SJSA1 (cell line): ENCODE data around the gene NDEL1. TPM values are rescaled to one million over a fixed set of nuclear protein-coding genes. Genes with fewer than 3 reads are reported as not detected.

Experiments used
- DNase-seq, 2 experiments: peaks; one replicate each; pipeline ENCODE4 v3.0.0-alpha.2; 2015 to 2020; ENCODE audit warnings: low spot score in 2 of 2, low read depth in 1 of 2
- H3K27ac ChIP-seq: fragments of 250-450 bp; sonication (Bioruptor Pico); 2 replicates; pipeline ENCODE4 v1.5.1; 2020; ENCODE audit warnings: mild to moderate bottlenecking, moderate library complexity
- H3K27me3 ChIP-seq: fragments of 250-450 bp; sonication (Bioruptor Pico); replicated peaks from 2 replicates; pipeline ENCODE4 v1.5.1; 2020; ENCODE audit warnings: mild to moderate bottlenecking, moderate library complexity
- H3K36me3 ChIP-seq: fragments of 250-450 bp; sonication (Bioruptor Pico); 2 replicates; pipeline ENCODE4 v1.5.1; 2020; ENCODE audit warnings: mild to moderate bottlenecking
- H3K4me1 ChIP-seq: fragments of 250-450 bp; sonication (Bioruptor Pico); replicated peaks from 2 replicates; pipeline ENCODE4 v1.6.1; 2021; ENCODE audit warnings: mild to moderate bottlenecking
- H3K4me3 ChIP-seq: fragments of 250-450 bp; sonication (Bioruptor Pico); 2 replicates; pipeline ENCODE4 v1.5.1; 2020; ENCODE audit warnings: mild to moderate bottlenecking
- H3K9me3 ChIP-seq: fragments of 250-450 bp; sonication (Bioruptor Pico); replicated peaks from 2 replicates; pipeline ENCODE4 v1.5.1; 2020; ENCODE audit warnings: mild to moderate bottlenecking
- total RNA-seq: library from RNA; depleted of rRNA; stranded (reverse); fragments of >200 nt; shearing (Covaris generic); gene quantifications from 2 replicates; pipeline ENCODE4 v1.2.3, GENCODE V29; 2014

Gene NDEL1
- total RNA-seq, 1 experiment from 2014 or later: 49.7 TPM

GRCh38 chr17:8468980-8469379 lies 33.3 kb downstream of the NDEL1 start:
- H3K27ac ChIP-seq: no peak overlapping the region
- peaks cover 83% of the 10 kb centered on the region for H3K36me3 ChIP-seq

DNA sequence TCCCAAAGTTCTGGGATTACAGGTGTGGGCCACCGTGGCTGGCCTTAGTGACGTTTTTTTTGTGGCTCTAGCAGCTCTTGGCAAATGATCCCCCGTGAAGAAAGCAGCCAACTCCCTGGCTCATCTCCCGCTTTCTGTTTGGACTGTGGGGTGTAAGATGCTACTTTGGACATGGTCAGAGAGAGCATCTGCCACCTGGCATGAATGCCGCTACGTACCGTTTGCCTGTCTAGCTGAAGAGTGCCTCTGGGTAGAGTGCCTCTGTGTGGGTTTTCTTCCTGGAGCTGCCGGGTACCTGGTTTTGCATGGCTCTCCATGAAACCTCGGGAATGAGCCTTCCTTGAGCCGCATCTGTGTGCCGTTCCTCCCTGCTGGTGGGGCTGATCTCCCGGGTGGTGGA lies 34.3 kb downstream of the NDEL1 start:
- Histone ChIP-seq H3K9me3 (no peaks in the 10 kb centered on the region), H3K27ac (no peak overlapping the region), H3K36me3 (peaks cover 83% of the 10 kb centered on the region), H3K4me3 (no peak overlapping the region), H3K27me3 (no peaks in the 10 kb centered on the region), H3K4me1 (peaks cover 14% of the 10 kb centered on the region)
- no peak for DNase-seq

More at GRCh38 chr17:8468980-8469379, 33.3 kb downstream of the NDEL1 start:
- no peak for DNase-seq
- H3K4me3 ChIP-seq: no peak overlapping the region
- no peaks in the 10 kb centered on the region for H3K27me3 ChIP-seq
- H3K9me3 ChIP-seq: no peaks in the 10 kb centered on the region
- H3K4me1 ChIP-seq: peaks cover 14% of the 10 kb centered on the region

DNA sequence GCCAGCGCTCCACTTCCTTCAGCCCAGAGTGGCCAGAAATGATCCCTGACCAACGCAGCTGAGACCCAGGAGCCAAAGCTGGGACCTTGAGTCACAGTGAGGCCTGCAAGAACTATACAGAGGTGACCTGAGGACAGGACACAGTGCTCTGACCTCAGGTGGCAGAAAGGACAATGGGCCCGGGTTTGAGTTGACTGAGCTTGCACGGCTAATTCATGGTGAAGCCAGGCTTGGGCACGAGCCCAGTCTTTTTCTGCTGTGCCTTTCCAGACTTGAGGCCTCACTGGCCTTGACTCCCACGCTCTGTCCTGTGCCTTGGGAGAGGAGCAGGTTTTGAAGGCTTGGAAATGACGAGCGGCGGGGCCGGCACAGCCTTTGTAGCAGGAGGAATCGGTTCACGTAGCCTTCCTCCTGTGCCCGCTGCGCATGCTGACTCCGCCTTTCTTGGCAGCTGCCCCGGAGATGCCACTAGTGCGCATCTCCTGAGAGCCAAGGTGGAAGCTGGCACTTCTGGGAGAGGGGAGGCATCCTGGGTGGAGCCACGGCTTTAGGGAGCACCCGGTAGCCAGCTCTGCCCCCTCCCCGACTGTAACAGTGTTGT lies 34.9 kb downstream of the NDEL1 start:
- no peaks in the 10 kb centered on the region for H3K9me3 ChIP-seq
- no peak overlapping the region for H3K4me3 ChIP-seq
- no peak overlapping the region for H3K27ac ChIP-seq
- H3K4me1 ChIP-seq: peaks cover 14% of the 10 kb centered on the region
- peaks cover 89% of the 10 kb centered on the region for H3K36me3 ChIP-seq
- no peaks in the 10 kb centered on the region for H3K27me3 ChIP-seq
- no peak for DNase-seq

DNA sequence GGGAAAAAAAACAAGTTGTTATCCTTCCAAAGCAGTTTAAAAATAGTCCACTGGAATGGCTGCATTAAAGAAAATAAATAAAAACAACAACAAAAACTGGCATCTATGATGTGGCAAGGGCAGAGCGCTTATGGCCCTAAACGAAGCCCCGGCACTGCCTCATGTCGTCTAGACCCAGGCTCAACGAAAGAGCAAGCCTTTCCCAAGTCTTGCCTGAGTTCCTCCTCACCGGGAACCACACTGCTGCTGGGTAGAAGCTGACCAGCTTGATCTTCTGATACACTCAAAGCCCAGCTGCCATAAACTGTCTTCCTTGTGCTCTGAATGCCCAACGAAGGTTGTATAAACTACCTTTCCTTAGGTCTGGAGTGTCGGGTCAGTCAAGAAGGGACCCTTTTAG lies 37.0 kb downstream of the NDEL1 start:
- H3K4me1 ChIP-seq: no peaks in the 10 kb centered on the region
- no peaks in the 10 kb centered on the region for H3K9me3 ChIP-seq
- H3K27ac ChIP-seq: no peak overlapping the region
- H3K4me3 ChIP-seq: no peak overlapping the region
- no peaks in the 10 kb centered on the region for H3K27me3 ChIP-seq
- DNase-seq: no peak
- peaks cover 94% of the 10 kb centered on the region for H3K36me3 ChIP-seq

GRCh38 chr17:8473451-8474192 lies 37.9 kb downstream of the NDEL1 start:
- Histone ChIP-seq H3K4me1 (no peaks in the 10 kb centered on the region), H3K27me3 (no peaks in the 10 kb centered on the region), H3K36me3 (peaks cover 94% of the 10 kb centered on the region), H3K9me3 (no peaks in the 10 kb centered on the region), H3K27ac (no peak overlapping the region), H3K4me3 (no peak overlapping the region)
- no peak for DNase-seq

GRCh38 chr17:8474826-8475225 lies 39.1 kb downstream of the NDEL1 start:
- Histone ChIP-seq H3K4me1 (no peaks in the 10 kb centered on the region), H3K27ac (no peak overlapping the region), H3K27me3 (no peaks in the 10 kb centered on the region), H3K9me3 (no peaks in the 10 kb centered on the region), H3K4me3 (no peak overlapping the region), H3K36me3 (peaks cover 99% of the 10 kb centered on the region)
- DNase-seq: no peak

DNA sequence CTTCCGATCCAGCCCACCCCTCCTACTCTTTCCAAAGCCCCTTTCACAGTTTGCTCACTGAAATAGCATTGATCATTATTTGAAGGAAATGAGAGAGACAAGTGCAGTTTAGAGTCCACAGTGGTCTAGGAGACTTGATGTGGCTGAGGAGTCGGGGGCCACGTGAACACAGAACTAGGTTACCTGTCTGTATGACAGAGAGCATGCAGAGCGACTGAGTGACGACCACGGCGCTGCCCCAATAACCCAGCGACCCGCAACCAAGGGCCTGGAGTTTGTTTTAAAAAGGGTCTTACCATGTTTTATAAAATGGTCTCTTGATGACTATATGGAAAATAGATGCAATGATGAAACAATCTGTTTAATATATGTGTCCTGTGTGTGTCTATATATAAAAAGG lies 39.5 kb downstream of the NDEL1 start:
- H3K4me1 ChIP-seq: no peaks in the 10 kb centered on the region
- H3K27me3 ChIP-seq: no peaks in the 10 kb centered on the region
- H3K9me3 ChIP-seq: no peaks in the 10 kb centered on the region
- peaks cover 99% of the 10 kb centered on the region for H3K36me3 ChIP-seq
- no peak overlapping the region for H3K27ac ChIP-seq
- no peak overlapping the region for H3K4me3 ChIP-seq
- DNase-seq: no peak

GRCh38 chr17:8475781-8476180 lies 40.1 kb downstream of the NDEL1 start:
- no peak for DNase-seq
- Histone ChIP-seq H3K27me3 (no peaks in the 10 kb centered on the region), H3K36me3 (peaks cover 99% of the 10 kb centered on the region), H3K9me3 (no peaks in the 10 kb centered on the region), H3K4me1 (no peaks in the 10 kb centered on the region), H3K4me3 (no peak overlapping the region), H3K27ac (no peak overlapping the region)

DNA sequence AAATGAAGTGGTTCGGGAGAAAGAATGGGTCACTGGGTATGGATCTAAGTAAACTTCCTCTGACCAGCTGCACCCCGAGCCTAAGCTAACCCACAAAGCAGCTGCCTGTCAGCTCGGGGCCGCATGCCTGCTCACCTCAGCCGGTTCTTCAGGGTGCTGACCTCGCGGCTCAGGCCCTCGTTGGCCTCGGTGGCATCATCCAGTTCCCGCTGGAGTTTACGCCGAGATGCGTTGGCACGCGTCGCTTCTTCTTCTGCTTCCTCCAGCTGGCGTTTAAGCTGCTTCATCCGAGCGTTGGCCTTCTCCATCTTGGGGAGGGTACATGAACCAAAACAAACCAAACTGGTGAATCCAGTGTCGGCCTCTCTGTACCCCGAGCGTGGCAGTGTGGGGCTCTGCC lies 41.1 kb downstream of the NDEL1 start:
- H3K4me3 ChIP-seq: no peak overlapping the region
- peaks cover 99% of the 10 kb centered on the region for H3K36me3 ChIP-seq

DNA sequence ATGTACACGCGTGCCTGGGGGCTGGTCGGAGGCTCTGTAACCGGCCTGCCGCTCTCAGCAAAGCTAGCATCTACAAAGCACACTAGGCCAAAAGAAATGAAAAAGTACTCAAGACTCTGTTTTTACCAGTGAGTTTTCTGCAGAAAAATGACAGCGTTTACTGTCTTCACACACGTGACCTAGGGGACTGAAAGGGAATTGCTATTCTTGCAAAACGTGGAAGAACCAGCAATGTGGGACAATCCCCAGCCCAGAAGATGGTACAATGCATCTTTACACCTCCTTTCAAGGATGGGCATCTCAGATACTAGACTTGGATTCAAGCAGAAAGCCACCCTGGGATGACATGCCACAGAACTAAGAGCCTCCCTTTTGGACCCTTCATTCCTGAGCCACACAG lies 41.5 kb downstream of the NDEL1 start:
- Histone ChIP-seq H3K4me3 (no peak overlapping the region), H3K27ac (no peak overlapping the region), H3K36me3 (peaks cover 99% of the 10 kb centered on the region), H3K9me3 (no peaks in the 10 kb centered on the region), H3K4me1 (no peaks in the 10 kb centered on the region), H3K27me3 (no peaks in the 10 kb centered on the region)
- DNase-seq: no peak

More for the DNA sequence above, 41.1 kb downstream of the NDEL1 start:
- H3K27me3 ChIP-seq: no peaks in the 10 kb centered on the region
- no peak for DNase-seq
- H3K27ac ChIP-seq: no peak overlapping the region
- H3K4me1 ChIP-seq: no peaks in the 10 kb centered on the region
- no peaks in the 10 kb centered on the region for H3K9me3 ChIP-seq

GRCh38 chr17:8477715-8478441 lies 42.2 kb downstream of the NDEL1 start:
- H3K9me3 ChIP-seq: no peaks in the 10 kb centered on the region
- H3K4me3 ChIP-seq: no peak overlapping the region
- H3K27me3 ChIP-seq: no peaks in the 10 kb centered on the region
- H3K36me3 ChIP-seq: peaks cover 99% of the 10 kb centered on the region
- no peak overlapping the region for H3K27ac ChIP-seq
- no peak for DNase-seq
- H3K4me1 ChIP-seq: no peaks in the 10 kb centered on the region

- no peak overlapping the region for H3K27ac ChIP-seq
Measured at GRCh38 chr17:8479431-8479947, 43.8 kb downstream of the NDEL1 start.

GRCh38 chr17:8480011-8480976 lies 44.6 kb downstream of the NDEL1 start:
- H3K27ac ChIP-seq: no peak overlapping the region
- H3K4me1 ChIP-seq: no peaks in the 10 kb centered on the region
- no peak for DNase-seq
- H3K36me3 ChIP-seq: peaks cover 98% of the 10 kb centered on the region
- H3K27me3 ChIP-seq: no peaks in the 10 kb centered on the region
- no peak overlapping the region for H3K4me3 ChIP-seq
- no peaks in the 10 kb centered on the region for H3K9me3 ChIP-seq

More at GRCh38 chr17:8479431-8479947, 43.8 kb downstream of the NDEL1 start:
- H3K4me3 ChIP-seq: no peak overlapping the region
- no peaks in the 10 kb centered on the region for H3K9me3 ChIP-seq
- DNase-seq: no peak
- H3K4me1 ChIP-seq: no peaks in the 10 kb centered on the region
- peaks cover 100% of the 10 kb centered on the region for H3K36me3 ChIP-seq
- no peaks in the 10 kb centered on the region for H3K27me3 ChIP-seq
